Endothelial cell of umbilical vein (primary cell): ENCODE measurements around the gene KCNH4. TPM values are rescaled to one million over a fixed set of nuclear protein-coding genes. Genes with fewer than 3 reads are reported as not detected.

Experiments used
- BruUV-seq: library from RNA; stranded (reverse); fragments of 400-500 nt; replicated peaks from 2 replicates; lab custom pipeline; 2021; lab: Mats Ljungman, UMichigan
- CTCF ChIA-PET: fragments of 300-600, 350-600 bp; sonication (Branson Sonifier 250); formaldehyde crosslinking; loops from one replicate; lab custom pipeline; 2021; ENCODE audit warnings: antibody characterized with exemption, inconsistent platforms; lab: Charles Lee
- POLR2A ChIA-PET: fragments of 300-600, 350-600 bp; sonication (Branson Sonifier 250); formaldehyde crosslinking; loops from one replicate; lab custom pipeline; 2021; ENCODE audit warnings: antibody characterized with exemption, inconsistent platforms; lab: Charles Lee
- DNase-seq: peaks from one replicate; pipeline ENCODE4 v3.0.0-alpha.2; 2011; ENCODE audit warnings: low read depth, low spot score
- FAIRE-seq: peaks from 2 replicates; lab custom pipeline; 2011; peaks lifted over from hg19 to GRCh38; lab: Jason Lieb, UNC
- H2AFZ ChIP-seq: 2 replicates; pipeline ENCODE4 v1.6.0; 2012; ENCODE audit warnings: low read depth, low read length, control low read depth, inconsistent platforms
- H3K27ac ChIP-seq: 2 replicates; pipeline ENCODE4 v1.5.1; 2011; ENCODE audit warnings: low read depth, mild to moderate bottlenecking, control low read depth, low read length, moderate library complexity; ENCODE audit not compliant: insufficient read depth
- H3K27me3 ChIP-seq, 2 experiments: 2 replicates each; pipeline versions ENCODE4 v1.6.0 to v1.6.1; 2011; ENCODE audit warnings: low read length in 2 of 2, mixed read lengths in 1 of 2; ENCODE audit not compliant: control insufficient read depth in 2 of 2, insufficient read depth in 2 of 2
- H3K36me3 ChIP-seq, 2 experiments: 2 replicates in 1 of 2; 3 replicates in 1 of 2; pipeline ENCODE4 v1.5.1; 2011; ENCODE audit warnings: low read length in 2 of 2, mild to moderate bottlenecking in 1 of 2, moderate library complexity in 1 of 2; ENCODE audit not compliant: control insufficient read depth in 2 of 2, insufficient read depth in 2 of 2; ENCODE audit errors: extremely low read depth in 1 of 2
- H3K4me1 ChIP-seq: 3 replicates; pipeline ENCODE4 v1.5.1; 2011; ENCODE audit warnings: mild to moderate bottlenecking, low read length; ENCODE audit not compliant: control insufficient read depth, insufficient read depth; ENCODE audit errors: extremely low read depth
- H3K4me2 ChIP-seq: 2 replicates; pipeline ENCODE4 v1.6.1; 2011; ENCODE audit warnings: low read length, control low read depth, mixed read lengths; ENCODE audit not compliant: insufficient read depth
- H3K4me3 ChIP-seq, 3 experiments: fragments of 200-600 bp in 1 of 3; sonication (generic), shearing (Covaris generic) in 1 of 3; replicated peaks in 1 of 3; 2 replicates each; pipeline ENCODE4 v1.5.1; 2011 to 2016; ENCODE audit warnings: control low read depth in 3 of 3, low read length in 3 of 3, mild to moderate bottlenecking in 2 of 3, inconsistent platforms in 1 of 3, low read depth in 1 of 3, moderate library complexity in 1 of 3; ENCODE audit not compliant: insufficient read depth in 1 of 3
- H3K79me2 ChIP-seq: 2 replicates; pipeline ENCODE4 v1.6.0; 2012; ENCODE audit warnings: low read length, inconsistent platforms; ENCODE audit not compliant: control insufficient read depth, insufficient read depth
- H3K9ac ChIP-seq: replicated peaks from 2 replicates; pipeline ENCODE3; 2011; ENCODE audit warnings: low read length, control low read depth; ENCODE audit not compliant: insufficient read depth; ENCODE audit errors: extremely low read depth
- H3K9me1 ChIP-seq: replicated peaks from 3 replicates; pipeline ENCODE4 v1.6.0; 2011; ENCODE audit warnings: mild to moderate bottlenecking, low read length; ENCODE audit not compliant: control insufficient read depth, insufficient read depth; ENCODE audit errors: extremely low read depth
- H3K9me3 ChIP-seq: replicated peaks from 2 replicates; pipeline ENCODE4 v1.5.1; 2012; ENCODE audit warnings: low read length, inconsistent platforms; ENCODE audit not compliant: control insufficient read depth, insufficient read depth
- H4K20me1 ChIP-seq: replicated peaks from 2 replicates; pipeline ENCODE3; 2011; ENCODE audit warnings: mild to moderate bottlenecking, low read length; ENCODE audit not compliant: control insufficient read depth, insufficient read depth; ENCODE audit errors: extremely low read depth
- JUN ChIP-seq: IDR thresholded peaks from 2 replicates; pipeline ENCODE4 v1.6.1; 2011; ENCODE audit warnings: borderline replicate concordance, low read depth; ENCODE audit not compliant: insufficient read length, insufficient read depth
- POLR2A ChIP-seq: IDR thresholded peaks from 2 replicates; pipeline ENCODE4 v1.6.1; 2012; ENCODE audit warnings: low read depth, mild to moderate bottlenecking, control low read depth, low read length
- dilution Hi-C: fragments of 300-500 bp; cut with MboI; formaldehyde crosslinking; loops from one replicate; pipeline ENCODE4 v1.15.0; 2019; ENCODE audit warnings: low sequenced_read_pairs; ENCODE audit not compliant: extremely low pct_ligation_motif_present
- intact Hi-C: fragments of 100-400 bp; cut with micrococcal nuclease; formaldehyde crosslinking; loops from one replicate; pipeline ENCODE4 v1.10.0; 2022
- polyA plus RNA-seq, 4 experiments: library from polyadenylated mRNA; depleted of rRNA in 3 of 4; stranded (reverse) in 3 of 4; unstranded in 1 of 4; fragments of >200 nt; gene quantifications; 2 replicates each; pipeline versions ENCODE4 v1.2.1 to v1.2.3, GENCODE V29; 2011 to 2012; ENCODE audit warnings: missing spikeins in 1 of 4
- total RNA-seq: library from RNA; stranded (reverse); gene quantifications from 2 replicates; pipeline ENCODE4 v1.2.3, GENCODE V29; 2021
- TF ChIP-seq, protein P1 (sequence below), 2 donors: IDR thresholded peaks; 1 replicate in 1 of 2; 2 replicates in 1 of 2; pipeline ENCODE4 v1.5.1; 2011; ENCODE audit warnings: low read length in 2 of 2, mild to moderate bottlenecking in 2 of 2, moderate library complexity in 2 of 2, control low read depth in 1 of 2, inconsistent platforms in 1 of 2, low read depth in 1 of 2; ENCODE audit not compliant: insufficient read depth in 1 of 2; ENCODE audit errors: extremely low read depth in 1 of 2
- TF ChIP-seq, protein P2 (sequence below): IDR thresholded peaks from 2 replicates; pipeline ENCODE4 v1.6.1; 2011; ENCODE audit not compliant: insufficient read depth, insufficient read length

KCNH4 gene
- total and polyA plus RNA-seq, 2 donors (not counting 3 experiments of a cell fraction or from before 2014, with no cell fraction given): 0.11 TPM

DNA sequence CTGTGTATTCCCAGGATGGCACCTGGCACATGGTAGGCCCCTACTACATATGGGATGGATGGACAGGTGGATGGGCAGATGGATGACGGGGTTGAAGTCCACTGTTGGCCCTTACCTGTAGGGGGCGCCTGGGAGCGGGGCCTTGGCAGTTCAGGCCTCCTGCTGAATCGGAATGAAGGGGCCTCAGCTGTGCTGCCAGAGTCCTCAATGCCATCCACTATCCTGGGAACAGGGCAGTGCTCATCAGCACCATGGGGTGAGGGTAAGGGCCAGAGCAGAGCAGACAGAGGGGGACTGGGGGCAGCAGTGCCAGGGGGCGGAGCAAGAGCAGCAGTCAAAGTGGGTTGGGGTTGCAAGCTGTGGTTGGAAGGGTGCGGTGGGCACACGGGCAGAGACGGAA lies 17.8 kb downstream of the KCNH4 start:
- POLR2A ChIA-PET: no interaction called here
- Histone ChIP-seq H3K9ac (no peak overlapping the region), H3K79me2 (no peaks in the 10 kb centered on the region), H3K36me3 (no peaks in the 10 kb centered on the region), H3K4me1 (no peaks in the 10 kb centered on the region), H3K27me3 (no peaks in the 10 kb centered on the region), H3K4me2 (no peak overlapping the region), H3K4me3 (no peak overlapping the region), H3K9me1 (no peaks in the 10 kb centered on the region), H4K20me1 (no peaks in the 10 kb centered on the region), H3K27ac (no peak overlapping the region), H3K9me3 (no peaks in the 10 kb centered on the region), H2AFZ (no peak overlapping the region)
- FAIRE-seq: no peak
- CTCF ChIA-PET: interaction anchor here (1.1 kb wide), 1 partner anchor 16 kb away, joined by 3 read pairs; no protein-coding TSS in a partner anchor
- intact Hi-C loops (no loop called here), dilution Hi-C loops (no loop called here)
- TF ChIP-seq JUN: no peak
- TF ChIP-seq, protein P1, sequence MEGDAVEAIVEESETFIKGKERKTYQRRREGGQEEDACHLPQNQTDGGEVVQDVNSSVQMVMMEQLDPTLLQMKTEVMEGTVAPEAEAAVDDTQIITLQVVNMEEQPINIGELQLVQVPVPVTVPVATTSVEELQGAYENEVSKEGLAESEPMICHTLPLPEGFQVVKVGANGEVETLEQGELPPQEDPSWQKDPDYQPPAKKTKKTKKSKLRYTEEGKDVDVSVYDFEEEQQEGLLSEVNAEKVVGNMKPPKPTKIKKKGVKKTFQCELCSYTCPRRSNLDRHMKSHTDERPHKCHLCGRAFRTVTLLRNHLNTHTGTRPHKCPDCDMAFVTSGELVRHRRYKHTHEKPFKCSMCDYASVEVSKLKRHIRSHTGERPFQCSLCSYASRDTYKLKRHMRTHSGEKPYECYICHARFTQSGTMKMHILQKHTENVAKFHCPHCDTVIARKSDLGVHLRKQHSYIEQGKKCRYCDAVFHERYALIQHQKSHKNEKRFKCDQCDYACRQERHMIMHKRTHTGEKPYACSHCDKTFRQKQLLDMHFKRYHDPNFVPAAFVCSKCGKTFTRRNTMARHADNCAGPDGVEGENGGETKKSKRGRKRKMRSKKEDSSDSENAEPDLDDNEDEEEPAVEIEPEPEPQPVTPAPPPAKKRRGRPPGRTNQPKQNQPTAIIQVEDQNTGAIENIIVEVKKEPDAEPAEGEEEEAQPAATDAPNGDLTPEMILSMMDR (IDR thresholded peaks at IDR 0.05; ENCODE audit: extremely low read depth in 1 of 2, insufficient read depth in 1 of 2, low read depth in 1 of 2, low read length in 2 of 2): peak; percentile 47 to 54
- no TSS peak for BruUV-seq
- no peak for DNase-seq

DNA sequence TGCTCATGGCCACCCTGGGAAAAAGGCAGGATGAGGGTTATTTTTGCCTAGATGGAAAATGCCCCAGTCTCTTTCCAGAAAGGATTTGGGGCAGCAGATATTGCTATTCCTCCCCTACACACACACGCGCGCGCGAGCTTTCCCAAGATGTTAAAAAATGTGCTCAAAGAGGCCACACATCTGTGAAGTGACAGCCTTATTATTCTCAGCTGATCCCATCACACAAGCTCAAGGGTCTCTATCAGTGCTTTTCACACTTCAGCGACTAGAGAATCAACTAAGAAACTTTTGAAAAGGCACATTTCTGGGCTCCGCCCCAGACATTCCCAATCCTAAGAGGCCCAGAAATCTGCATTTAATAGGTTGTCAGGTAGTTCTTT lies 20.4 kb downstream of the KCNH4 start:
- intact Hi-C loops: no loop called here
- CTCF ChIA-PET: interaction anchor here (0.6 kb wide), 1 partner anchor 143 kb away, joined by 3 read pairs; the partner anchor contains the start of gene DNAJC7
- Histone ChIP-seq H3K79me2 (no peaks in the 10 kb centered on the region), H2AFZ (no peak overlapping the region), H3K9ac (no peak overlapping the region), H3K36me3 (no peaks in the 10 kb centered on the region), H3K9me1 (no peaks in the 10 kb centered on the region), H3K4me3 (no peak overlapping the region), H3K27ac (no peak overlapping the region), H3K4me1 (peaks cover 3% of the 10 kb centered on the region), H3K27me3 (no peaks in the 10 kb centered on the region), H3K9me3 (no peaks in the 10 kb centered on the region), H4K20me1 (no peaks in the 10 kb centered on the region), H3K4me2 (no peak overlapping the region)
- dilution Hi-C loops: no loop called here
- TF ChIP-seq, protein P2, sequence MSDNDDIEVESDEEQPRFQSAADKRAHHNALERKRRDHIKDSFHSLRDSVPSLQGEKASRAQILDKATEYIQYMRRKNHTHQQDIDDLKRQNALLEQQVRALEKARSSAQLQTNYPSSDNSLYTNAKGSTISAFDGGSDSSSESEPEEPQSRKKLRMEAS: no peak
- TF ChIP-seq POLR2A: no peak
- FAIRE-seq (no peak), DNase-seq (no peak)
- POLR2A ChIA-PET: no interaction called here
- BruUV-seq: no TSS peak
